T1000 (cell line): ENCODE data around the gene LRP8.

Source experiments
- DNase-seq: peaks from one replicate; lab custom pipeline; 2025; ENCODE audit warnings: mixed read lengths; lab: John Stamatoyannopoulos, UW

Gene LRP8

DNA sequence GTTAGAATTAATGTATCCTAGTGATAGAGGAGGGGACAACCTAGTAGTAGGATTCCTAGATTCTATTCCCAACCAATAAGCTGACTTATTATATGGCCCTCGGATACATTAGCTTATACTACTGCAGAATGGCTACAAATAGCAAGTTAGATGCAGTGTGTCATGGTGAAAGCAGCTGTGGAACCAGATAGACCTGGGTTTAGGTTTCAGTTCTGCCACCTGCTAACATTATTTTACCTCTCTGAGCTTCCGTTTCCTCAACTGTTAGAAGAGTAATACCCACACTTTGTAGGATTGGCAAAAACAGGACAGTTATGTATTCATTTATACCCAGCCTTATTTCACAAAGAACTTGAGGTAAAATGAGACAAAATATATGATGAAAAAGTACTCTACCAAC is 67.9 kb downstream of the LRP8 start:
- no peak for DNase-seq

DNA sequence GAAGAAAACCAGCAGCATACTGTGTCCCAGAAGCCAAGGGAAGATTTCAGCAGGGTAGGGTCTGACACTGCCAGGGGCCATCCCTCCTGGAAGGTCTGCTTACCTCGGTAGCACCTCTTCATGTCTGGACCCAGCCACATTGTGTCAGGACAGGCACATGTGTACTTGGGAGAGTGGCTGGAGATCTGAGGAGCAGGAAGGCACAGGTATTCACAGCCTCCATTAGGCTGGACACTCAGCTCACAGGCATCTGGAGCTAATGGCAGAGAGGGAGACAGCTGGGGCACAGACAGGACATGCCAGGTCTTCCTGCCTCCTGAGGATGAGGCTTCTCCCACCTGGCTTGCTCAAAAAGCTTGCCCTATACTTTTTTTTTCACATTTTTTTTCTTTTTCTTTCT is 69.7 kb downstream of the LRP8 start:
- DNase-seq, result no peak

DNA sequence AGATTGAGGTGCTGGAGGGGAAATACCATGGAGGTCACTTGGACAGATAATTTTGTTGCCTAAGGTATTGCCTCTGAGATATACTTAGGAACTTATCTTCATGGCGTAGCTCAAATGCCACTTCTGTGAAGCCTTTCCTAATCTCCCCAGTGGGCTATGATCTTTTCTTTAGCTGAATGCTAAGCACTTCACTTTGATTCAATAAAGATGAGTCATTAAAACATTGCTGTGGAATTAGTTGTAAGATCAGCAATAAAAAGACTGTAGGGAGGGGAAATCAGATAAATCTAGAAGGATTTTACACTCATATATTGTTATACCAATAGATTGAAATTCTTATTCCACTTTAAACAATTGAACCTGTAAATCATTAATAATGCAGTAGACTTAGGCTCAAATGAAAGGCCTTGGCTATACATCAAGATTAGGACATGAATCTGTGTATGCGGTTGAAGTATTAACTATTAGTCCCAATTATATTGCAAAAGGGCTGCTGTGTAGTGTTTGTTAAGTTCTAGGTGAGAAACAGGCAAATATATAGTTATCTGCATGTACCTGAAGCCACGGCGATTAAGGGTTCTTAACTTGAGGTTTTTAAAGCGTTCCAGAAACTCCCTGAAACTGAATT is 70.3 kb downstream of the LRP8 start:
- DNase-seq, result no peak

DNA sequence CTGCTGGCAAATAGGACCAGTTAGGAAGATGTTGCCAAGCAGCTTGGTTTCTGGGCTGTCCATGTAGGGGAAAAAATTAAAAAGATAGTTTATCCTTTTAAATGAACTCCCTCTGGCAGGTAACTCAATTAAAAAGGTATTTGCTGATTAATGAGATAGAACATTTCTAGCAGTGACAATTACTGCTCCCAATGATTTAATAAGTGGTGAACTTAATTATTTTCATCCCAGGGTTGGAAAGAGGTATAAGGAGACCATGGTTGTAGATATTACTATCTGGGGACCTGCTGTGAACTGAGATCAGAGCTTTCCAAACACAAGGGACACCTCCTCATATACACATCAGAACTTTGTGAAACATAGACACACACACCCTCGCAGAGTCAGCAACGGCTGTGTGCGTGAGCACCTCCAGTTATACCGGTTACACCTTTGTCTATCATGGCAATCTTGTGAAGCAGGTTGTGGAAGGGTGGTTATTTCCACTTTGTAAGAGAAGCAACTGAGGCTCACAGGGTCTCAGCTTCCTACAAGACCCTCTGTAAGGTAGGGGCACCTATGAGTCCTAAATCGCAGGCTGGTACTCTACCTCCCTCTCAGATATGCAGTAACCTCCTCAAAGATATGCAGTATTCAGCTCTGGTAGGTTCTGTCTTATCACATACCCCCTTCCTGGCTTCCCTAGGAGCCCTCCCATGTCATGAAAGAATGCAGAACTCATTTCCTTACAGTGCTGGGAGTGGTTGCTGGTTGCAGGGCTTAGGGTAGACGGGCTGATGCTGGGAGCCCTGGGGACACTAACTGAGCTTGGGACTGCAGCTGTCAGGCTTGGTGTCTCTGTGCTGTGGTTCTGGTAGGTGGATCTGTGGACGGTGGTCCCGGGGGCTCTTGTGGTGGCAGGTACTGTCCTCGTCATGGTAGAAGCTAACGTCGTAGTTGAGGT is 71.1 kb downstream of the LRP8 start:
- no peak for DNase-seq

DNA sequence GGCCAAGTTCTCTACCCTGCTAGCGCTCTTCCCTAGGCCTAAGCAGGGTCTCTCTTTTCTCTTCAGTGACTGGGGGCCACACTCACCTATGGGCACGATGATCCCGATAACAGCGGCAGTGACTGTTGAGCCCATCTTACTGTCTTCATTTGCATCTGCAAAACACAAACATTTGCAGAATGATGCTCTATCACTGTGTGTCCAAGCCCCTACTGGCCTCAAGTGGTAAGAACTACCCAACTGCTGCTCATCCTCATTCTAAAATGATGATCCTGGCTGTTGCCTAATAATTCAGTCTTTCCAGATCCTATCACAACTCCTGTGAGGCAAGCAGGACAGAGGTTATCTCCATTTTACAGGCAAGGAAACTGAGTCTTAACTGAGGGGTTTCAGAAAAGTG is 72.8 kb downstream of the LRP8 start:
- DNase-seq, result no peak

DNA sequence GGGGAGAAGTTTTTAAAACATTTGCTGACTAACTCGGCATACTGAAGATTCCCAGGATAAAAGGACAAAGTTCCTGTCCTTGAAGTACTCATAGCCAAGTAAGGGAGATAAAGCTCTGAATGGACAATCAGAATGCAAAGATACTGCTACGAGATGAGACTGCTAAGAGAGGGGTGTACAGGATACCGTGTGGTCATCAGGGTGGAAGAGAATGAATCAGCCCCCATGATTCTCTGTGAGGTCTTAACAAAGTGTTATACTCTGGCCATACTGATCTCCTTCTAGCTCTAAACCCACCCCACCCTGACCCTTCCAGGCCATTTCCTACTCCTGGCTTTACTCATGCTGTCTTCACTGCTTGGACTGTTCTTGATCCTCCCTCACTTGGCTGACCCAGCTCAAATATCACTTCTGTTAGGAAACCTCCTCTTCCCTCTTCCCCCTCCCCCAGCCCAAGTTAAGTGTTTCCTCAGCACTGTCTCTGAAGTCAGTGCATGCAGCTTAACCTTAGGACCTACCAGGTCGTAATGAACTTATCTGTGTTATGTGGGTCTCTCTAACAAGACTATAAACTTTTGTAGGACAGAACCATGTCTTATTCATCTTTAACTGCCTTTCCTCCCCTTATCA is 73.7 kb downstream of the LRP8 start:
- DNase-seq, result no peak

DNA sequence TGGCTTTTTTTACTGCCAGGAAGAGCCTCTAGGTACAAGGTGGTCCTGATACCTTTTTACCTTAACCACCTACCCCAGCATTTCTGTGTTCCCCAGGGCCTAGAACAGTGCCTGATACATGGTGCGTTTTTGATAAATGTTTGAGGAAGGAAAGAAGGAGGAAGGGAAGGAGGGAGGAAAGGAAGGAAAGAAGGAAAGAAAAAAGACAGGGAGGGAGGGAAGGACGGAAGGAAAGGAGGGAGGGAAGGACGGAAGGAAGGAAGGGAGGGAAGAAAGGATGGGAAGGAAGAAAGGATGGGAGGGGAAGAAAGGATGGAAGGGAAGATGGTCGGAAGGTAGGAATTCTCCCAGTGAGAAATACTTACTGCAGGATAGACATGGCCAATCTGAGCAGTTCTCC is 77.5 kb downstream of the LRP8 start:
- DNase-seq, result no peak

DNA sequence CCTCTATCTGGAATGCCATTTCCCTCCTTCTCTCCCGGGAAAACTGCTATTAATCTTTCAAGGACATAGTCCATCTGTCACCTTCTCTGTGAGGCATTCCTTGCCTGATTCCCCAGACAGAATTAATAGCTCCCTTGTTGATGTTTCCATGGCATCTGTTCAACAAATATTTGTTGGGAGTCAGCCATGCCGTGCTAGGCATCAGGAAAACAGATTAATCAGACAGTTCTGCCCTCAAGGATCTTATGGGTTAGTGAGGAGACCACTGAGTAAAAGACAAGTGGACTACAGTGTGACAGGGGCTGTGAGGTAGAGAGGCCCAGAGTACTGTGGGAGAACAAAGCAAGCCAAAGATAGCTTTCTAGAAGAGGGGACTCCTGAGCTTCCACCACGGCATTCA is 78.2 kb downstream of the LRP8 start:
- DNase-seq, result no peak

DNA sequence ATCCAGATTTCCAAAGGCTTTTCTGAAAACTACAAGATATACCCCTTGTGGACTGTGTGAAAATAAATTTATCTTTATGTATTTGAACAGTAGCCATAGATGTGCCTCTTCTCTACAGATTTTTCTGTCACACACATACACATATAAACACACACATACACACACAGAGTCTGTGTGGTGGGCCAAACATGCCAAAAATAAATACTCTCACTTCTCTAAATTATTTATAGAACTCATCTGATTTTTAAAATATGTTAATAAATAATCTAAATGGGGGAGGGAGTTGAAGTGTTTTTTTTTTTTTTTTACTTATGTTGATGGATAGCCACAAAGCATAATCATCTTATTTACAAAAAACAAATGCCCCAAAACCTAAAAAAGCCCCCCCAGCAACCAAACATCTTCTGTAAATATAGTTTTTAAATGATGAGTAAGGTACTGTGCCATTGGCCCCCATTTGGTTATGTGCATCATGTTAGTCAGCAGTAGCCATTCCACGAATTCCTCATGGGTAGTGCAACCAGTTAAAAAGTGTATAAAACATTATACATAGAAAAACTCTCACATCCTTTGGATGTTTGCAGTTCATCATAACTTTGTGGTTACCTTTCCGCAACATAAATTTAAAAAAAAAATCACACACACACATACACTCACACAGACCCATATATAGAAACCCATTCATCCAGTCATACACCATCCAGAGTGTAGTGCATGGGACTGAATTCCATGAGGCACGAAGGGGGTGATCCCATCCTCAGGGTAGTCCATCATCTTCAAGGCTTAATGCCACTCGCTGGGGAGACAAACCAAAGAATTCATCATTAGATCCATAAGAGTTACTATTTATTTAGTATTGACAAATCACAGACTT is 81.4 kb downstream of the LRP8 start:
- DNase-seq, result no peak

DNA sequence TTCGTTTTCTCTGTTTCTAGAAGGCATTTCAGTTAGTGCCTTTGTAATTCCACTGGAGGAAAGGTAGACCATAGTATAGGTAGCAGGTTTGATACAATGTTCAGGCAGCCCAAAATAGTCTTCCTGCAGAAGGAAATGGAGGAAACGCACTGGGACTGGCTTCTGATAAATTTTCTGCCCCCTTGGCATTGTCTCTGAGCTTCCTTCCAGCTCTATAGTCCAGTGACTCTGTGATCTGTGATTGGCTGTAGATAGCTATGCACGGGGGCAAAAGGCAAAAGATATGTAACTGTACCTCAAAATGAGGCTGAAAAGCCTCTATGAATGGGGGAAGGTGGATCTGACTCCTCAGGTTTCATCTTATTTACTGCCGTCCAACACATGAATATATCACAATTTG is 83.7 kb downstream of the LRP8 start:
- DNase-seq, result no peak

DNA sequence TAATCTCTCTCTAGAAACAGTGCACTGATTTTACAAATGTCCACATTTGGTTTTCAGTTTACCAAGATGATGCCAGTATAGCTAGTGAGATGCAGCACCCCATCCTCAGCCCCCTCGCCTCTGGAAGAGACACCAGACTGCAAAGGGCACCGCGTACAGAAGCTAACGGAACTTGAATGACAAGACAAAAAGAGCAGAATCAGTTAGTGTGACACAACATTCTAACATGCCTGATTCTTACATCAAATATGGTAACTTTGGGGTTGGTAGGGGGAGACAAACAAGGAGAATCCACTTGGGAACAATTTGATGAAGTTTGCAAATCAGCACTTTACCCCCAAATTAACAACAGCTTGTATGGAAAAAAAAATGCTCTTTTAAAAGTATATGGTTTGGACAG is 85.5 kb downstream of the LRP8 start:
- no peak for DNase-seq

DNA sequence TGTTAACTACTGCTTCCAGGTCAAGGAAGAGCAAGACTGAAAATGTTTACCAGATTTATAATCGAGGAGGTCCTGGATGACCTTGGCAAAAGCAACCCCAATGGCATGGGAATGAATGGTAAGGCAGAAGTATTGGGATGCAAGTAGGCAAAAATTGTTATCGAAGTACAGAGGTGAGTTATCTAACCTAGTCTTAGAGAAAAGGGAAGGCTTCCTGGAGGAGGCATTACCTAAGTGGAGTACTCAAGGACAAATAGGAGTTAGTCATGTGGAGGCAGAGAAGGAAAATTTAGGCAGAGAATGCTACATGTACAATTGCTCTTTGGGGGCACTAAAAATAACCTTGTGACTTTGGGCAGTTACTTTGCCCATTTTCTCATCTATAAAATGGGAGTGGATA is 86.0 kb downstream of the LRP8 start:
- DNase-seq, result no peak

DNA sequence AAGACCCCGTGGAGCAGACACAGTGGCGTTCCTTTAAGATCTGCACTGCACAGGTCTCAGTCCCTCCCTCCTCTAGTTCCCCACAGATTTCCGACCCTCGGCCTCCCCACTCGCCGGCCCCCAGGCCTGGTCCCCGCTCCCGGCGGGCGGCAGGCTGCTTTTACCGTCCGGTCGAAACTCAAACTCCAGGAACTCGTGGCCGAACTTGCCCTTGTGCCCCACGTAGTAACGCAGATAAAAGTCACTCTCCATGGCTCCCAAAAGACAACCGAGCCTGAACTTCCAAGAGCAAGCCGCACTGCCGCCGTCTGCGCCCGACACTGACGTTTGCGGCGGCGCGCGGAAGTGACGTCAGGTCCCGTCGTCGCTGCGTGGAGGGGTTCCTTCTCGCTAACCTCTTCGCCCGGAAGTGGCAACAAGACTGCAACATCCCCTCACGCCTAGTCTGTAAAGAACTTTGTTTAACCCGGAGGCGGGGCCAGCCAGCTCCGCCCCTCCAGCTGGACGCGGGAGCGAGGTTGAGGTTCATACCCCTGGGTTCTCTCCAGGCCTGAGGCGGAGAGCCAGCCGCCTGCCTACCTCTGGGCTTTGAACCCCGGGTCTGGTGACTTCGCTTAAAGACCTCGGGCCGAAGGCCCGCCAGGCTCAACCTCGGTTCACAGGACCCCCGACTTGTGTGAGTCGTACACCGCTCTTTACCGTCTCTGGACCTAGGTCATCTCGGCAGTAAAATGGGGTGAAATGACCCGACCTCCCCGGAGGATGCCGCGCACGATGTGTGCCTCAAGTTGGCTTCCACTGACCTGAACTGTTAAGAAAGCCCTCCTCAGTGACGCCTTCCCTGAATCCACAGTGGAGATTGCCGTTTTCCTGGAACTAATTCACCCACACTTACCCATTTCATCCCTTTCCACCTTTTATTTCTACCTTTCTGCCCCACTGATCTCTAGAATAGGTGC is 89.4 kb downstream of the LRP8 start, which contains the start of gene MAGOH:
Gene MAGOH (minus strand): TSS at position 322 of the 959 bp plus-strand sequence. CDS start 70 bp downstream, at position 252.
- peak; percentile 85 for DNase-seq

DNA sequence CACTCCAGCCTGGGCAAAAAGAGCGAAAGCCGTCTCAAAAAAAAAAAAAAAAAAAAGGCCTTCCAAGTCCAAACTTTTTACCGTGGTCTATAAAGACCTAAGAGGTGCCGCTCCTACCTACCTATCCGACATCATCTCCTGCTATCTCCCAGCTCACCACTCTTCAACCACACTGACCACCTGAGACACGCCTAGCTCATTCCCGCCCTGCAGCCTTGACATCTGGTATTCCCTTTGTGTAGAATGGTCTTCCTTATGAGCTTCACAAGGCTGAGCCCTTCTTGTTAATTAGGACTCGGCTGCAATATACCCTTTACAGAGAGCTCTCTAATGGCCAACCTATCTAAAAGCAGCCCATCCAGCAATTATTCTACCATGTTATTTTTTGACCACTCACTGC is 90.2 kb downstream of the LRP8 start:
- DNase-seq, result no peak

DNA sequence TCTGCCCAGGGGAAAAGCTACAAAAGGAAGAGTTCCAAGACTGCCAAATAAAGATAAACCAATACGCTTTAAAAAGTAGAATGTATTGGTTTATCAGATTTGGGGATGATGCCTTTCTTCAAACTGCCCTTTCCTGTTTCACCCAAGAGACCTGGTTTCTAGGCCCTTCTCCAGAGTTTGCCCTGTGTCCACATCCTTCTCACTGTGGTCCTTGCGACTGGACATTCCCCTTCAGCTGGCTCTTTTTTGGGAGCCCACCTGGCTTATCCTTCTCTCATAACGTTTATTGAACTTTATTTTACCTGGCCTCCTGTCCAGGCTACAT is 106.9 kb downstream of the LRP8 start:
- DNase-seq, result no peak

DNA sequence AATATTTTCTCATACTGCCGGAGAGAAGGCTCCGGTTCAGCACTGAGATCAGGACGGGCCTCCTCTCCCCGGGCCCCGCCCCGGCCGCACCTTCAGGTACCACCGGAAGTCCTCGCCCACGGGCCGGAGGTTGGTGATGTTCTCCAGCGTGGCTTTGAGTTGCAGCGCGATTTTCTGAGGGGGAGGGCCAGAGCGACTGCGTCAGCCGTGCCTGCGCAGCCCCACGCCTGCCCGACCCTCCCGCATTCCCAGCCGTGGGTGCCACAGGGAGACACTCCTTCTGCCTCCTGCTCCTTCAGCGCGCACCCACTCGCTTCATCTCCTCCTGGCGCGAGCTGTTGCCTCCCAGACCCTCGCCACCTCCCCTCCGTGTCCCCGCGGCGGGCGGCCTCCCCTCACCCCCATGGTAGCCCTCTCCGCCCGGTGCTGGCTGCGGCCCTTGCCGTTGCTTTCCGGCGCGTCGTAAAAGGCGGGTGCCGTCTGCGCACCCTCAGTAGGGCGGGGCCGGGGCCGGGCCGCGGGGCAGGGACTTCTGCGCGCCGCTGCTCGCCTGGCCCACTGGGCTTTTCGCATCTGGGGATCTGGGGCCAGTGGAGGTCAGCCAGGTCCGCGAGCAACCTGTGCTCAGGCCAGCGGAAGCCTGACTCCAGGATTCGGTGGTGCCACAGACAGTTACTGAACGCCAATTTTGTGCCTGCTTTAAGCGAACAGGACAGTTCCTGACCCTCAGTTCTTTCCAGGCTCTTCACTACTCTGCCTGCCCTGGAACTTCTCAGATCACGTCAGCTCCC is 107.5 kb downstream of the LRP8 start, which contains the start of gene CZIB:
Gene CZIB (minus strand): TSS at position 464 of the 791 bp plus-strand sequence. CDS start 59 bp downstream, at position 405.
- peak; percentile 91 for DNase-seq

DNA sequence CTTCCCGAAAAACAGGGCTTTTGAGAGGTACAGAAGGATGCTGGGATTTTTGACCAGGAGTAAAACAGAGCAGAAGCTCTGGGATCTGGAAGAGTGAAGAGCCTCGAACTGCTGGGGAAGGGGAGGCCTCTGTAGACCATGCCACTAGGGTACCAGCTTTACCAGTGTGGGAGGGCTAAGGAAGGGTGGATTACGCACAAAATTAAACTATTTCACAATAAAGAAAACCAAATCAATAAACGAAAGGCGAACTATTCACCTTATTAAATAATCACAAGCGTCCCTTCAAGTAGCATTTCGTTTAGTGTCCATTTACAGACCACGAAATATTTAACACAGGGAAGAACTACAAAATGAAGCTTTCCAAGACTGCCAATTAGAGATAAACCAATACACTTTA is 108.2 kb downstream of the LRP8 start:
- no peak for DNase-seq

DNA sequence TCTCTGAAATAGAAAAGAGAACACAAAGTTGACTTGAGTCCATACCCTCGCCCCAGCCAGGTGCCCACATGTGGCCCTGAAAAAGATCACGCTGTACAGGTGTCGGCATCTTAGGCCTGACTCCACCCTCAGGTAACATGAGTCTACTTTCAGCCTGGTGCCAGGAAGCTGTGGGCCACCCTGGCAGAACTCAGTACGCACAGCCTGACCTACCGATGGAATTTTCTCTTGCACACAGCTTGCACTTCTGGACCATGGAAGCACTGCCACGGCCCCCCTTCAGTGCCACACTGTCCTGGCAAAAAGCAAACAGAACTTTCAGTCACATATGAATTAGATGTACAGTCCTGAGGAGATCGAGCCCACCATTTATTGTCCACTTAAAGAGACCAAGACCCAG is 109.7 kb downstream of the LRP8 start:
- DNase-seq, result no peak

DNA sequence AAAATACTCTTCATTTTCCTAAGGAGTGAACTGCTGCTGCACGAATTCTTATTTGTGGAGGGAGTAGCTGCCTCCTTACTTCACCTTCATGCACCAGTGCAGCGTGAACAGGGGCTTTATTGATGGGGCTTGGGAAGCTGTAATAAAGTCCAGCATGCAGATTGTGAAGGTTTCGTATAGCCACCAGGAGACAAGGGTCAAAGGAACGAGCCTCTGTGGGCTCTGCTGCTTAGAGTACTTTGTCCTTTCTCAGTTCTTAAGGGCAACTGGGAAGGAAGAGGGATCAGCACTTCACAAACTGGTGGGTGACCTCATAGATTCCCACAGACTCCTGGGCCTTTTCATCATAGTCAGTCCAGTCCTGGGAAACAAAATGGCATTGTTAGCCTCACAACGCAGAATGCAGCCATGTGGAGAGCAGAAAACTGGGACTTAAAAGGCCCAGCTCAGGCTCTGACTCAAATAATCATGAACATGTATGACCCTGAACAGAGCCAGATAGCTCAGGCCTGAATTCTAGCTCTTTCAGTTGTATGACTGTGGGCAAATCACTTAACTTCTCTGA is 113.4 kb downstream of the LRP8 start:
- no peak for DNase-seq

DNA sequence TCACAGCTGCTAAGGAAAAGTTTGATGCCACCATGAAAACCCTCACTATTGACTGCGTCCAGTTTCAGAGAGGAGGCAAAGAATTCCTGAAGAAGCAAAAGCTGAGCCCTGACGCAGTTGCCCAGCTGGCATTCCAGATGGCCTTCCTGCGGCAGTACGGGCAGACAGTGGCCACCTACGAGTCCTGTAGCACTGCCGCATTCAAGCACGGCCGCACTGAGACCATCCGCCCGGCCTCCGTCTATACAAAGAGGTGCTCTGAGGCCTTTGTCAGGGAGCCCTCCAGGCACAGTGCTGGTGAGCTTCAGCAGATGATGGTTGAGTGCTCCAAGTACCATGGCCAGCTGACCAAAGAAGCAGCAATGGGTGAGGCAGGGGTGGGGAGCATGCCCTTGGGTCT is 116.9 kb downstream of the LRP8 start:
- DNase-seq, result no peak
